Sigmoid colon (tissue), 4 donors: ENCODE measurements around the gene LRRC39.

Experiments
- POLR2A ChIP-seq, 2 donors: fragments of 450-650 bp; IDR thresholded peaks; one replicate each; pipeline ENCODE4 v1.6.1; 2016; ENCODE audit warnings: antibody characterized with exemption in 2 of 2, mild to moderate bottlenecking in 2 of 2, moderate library complexity in 2 of 2
- POLR2AphosphoS5 ChIP-seq, 4 donors: sonication (generic); formaldehyde crosslinking; IDR thresholded peaks; one replicate each; pipeline ENCODE4 v1.6.1; 2017; ENCODE audit warnings: antibody characterized with exemption in 4 of 4
- TF ChIP-seq, protein P1 (sequence below), 4 experiments: fragments of 450-650 bp in 3 of 4; fragments of 200-600 bp in 1 of 4; IDR thresholded peaks; one replicate each; pipeline ENCODE4 v1.5.1; 2016 to 2019; ENCODE audit warnings: antibody characterized with exemption in 4 of 4, mild to moderate bottlenecking in 3 of 4, moderate library complexity in 2 of 4

DNA sequence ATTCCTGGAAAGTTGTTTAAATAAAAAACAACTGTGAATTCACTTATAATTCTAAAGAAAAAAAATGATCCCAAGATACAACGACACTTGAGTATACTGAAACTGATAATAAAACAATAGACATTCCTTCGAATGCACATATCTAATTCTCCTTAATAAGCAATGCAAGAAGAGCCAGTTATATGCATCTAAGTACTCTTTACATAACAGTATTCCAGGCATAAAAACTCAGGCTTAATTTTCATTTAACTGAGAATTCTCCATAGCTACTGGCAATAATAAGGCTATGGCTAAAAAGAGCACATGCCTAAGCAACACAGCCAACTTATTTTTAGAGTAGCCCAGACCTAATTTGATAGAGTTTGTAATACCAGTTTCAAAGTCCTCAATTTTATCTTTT is 76.5 kb downstream of the LRRC39 start:
- TF ChIP-seq POLR2AphosphoS5 (IDR thresholded peaks at IDR 0.05) (no peak), POLR2A (IDR thresholded peaks at IDR 0.05) (no peak)
- TF ChIP-seq, protein P1, sequence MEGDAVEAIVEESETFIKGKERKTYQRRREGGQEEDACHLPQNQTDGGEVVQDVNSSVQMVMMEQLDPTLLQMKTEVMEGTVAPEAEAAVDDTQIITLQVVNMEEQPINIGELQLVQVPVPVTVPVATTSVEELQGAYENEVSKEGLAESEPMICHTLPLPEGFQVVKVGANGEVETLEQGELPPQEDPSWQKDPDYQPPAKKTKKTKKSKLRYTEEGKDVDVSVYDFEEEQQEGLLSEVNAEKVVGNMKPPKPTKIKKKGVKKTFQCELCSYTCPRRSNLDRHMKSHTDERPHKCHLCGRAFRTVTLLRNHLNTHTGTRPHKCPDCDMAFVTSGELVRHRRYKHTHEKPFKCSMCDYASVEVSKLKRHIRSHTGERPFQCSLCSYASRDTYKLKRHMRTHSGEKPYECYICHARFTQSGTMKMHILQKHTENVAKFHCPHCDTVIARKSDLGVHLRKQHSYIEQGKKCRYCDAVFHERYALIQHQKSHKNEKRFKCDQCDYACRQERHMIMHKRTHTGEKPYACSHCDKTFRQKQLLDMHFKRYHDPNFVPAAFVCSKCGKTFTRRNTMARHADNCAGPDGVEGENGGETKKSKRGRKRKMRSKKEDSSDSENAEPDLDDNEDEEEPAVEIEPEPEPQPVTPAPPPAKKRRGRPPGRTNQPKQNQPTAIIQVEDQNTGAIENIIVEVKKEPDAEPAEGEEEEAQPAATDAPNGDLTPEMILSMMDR (IDR thresholded peaks at IDR 0.05): no peak
